ENCODE results near the gene TYSND1.
A peak's percentile ranks its signal among the peaks of the same experiment; 100 is the strongest.
"Not testable (repeated sequence)": the region's sequence is repeated elsewhere in the genome, so short reads cannot be mapped to it uniquely, and the experiment has no call there.

The TYSND1 gene

DNA sequence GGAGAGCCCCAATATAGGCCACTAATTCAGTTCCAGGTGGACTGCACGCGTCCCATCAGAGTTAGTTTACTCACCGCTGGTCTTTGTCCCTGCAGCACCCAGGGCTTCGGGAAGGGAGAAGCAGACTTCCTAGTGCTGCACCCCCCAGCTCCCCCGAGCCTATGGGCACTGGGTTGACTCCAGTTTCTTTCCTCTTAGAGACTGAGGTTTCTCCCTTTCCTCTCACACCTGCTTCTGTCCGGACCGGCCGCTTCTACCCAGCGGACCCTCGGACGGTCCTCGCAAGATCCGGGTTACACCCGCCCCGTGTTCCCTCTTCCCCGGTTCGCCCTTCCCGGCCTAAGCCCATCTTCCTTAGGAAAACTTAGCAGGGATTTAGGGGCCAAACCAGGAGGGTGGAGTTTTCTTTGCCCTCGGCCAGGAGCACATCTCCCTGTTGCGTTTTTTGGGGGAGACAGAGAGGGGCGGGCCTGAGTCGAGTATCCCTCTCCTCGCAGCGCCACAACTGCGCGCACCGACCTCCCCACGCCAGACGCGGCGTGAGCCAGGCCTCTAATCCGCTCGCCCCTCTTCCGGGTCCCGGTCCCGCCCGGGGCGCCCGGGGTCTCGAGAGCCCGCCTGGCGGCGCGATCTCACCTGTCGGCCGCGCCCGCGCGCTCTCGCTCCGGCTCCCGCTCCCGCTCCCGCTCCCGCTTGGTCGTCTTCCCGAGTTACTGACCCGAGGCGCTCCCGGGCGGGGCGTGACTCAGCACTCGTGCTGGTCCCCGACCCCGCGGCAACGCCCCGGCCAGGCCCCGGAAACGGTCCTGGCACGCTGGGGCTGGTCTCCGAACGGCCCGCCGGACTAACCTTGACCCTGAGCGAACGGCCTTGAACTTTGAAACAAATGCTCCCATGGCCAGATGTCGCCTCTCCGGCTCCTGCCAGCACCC lies 14.1 kb downstream of the TYSND1 start, which contains the start of gene AIFM2:
AIFM2 (minus strand) TSS at position 728 of the 932 bp plus-strand sequence. CDS start 8,741 bp downstream, outside the sequence.
- peak; percentile 14 for DNase-seq (ENCODE audit: low read depth)

GRCh38 chr10:70131560-70131937 lies 15.0 kb downstream of the TYSND1 start:
- no peak for DNase-seq (ENCODE audit: low read depth)

- no peak for DNase-seq (ENCODE audit: low read depth)
These were observed 15.5 kb downstream of the TYSND1 start for GRCh38 chr10:70130878-70131559.

DNA sequence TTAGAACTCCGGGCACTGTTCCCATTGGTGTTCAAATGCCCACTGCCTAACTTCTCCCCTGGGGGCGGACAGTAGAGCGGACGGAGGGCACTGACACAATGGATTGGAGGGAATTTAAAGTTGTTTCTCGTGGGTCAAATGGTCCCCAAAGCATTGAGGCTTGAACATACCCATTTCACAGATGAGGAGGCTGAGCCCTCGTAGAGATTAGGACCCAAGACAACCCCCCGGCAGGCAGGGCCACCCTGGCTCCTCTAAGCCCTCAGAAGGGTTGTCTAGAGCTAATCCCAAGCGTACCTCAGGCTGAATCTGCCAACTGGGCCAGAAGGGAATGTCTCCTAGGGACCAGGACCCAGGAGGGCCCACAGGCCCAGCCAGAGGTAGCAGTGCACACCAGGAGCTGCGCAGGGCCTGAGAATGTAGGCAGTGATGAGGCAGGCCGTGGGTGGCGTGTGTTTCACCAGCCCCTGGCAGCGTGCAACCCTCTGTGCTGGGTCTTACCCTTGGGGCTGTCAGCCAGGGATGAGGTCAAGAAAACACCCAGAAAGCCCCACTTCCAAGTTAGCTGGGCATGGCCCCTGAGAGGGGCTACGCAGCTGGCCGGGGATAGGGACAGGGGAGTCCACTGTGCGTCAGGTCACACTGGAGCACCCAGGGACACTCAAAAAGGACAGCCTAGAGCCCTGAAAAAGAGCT lies 19.7 kb downstream of the TYSND1 start:
- no peak for DNase-seq (ENCODE audit: low read depth)

DNA sequence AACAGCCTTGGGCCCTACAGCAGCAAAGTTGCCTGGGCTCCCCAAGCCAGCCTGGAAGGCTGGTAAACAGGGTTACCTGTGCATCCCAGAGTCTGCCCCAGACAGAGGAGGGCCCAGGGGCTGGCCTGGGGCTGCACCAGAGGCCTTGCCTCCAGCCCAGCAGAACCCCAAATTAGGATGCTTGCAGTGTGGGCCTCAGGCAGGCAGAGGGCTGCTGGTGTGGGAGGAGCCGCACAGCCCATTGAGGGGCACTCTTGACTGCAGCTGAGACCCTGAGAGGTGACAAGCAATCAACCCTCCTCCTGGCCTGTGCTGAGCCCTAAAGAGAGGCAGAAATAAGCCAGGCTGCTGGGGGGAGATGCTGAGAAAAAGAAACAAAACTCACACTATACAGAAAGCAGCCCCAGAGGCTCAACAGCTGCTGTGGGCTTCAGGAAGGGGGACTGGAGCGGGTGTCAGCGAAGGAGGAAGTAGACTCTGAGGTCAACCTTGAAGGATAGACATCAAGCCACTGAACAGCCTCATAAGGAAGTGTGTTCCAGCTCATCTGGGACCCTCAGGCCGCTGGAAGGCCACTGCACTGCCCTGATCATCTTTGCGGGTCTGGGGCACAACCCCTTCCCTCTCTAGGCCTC lies 20.5 kb downstream of the TYSND1 start:
- no peak for DNase-seq (ENCODE audit: low read depth)

DNA sequence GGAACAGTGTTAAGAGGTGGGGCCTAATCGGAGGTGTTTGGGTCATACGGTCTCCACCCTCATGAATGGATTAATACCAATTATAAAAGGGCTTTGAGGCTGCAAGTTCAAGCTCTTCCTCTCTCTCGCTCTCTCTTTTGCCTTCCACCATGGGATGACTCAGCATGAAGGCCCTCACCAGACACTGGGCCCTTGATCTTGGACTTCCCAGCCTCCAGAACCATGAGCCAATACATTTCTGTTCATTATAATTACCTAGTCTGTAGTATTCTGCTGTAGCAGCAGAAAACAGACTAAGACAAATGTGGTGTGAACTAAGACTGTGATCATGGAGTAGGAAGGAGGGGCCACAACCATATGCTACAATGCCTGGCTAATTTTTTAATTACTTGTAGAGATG lies 21.6 kb downstream of the TYSND1 start:
- no peak for DNase-seq (ENCODE audit: low read depth)

- DNase-seq (ENCODE audit: low read depth), result no peak
These were observed 22.1 kb downstream of the TYSND1 start for GRCh38 chr10:70124415-70124814.

DNA sequence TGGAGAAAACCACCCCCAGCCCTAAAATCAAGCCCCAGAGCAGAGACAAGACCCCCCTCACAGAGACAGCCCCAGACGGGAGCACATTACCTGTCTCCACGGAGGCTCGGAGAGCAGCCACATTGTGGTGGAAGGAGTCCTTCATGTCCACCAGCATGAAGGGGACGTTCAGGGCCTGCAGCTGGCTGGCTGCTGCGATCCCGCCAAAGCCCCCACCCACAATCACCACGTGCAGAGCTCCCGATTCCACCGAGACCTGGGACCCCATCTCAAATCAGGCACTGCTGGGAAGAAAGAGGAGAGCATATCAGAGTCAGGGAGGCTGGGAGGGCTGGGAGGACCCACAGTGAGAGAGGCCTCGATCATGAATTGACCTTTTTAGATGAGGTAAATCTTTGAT lies 22.7 kb downstream of the TYSND1 start:
- no peak for DNase-seq (ENCODE audit: low read depth)

- not testable (repeated sequence) for DNase-seq (ENCODE audit: low read depth)
These were observed 23.3 kb downstream of the TYSND1 start for GRCh38 chr10:70123166-70123565.

GRCh38 chr10:70122742-70123141 lies 23.8 kb downstream of the TYSND1 start:
- no peak for DNase-seq (ENCODE audit: low read depth)

DNA sequence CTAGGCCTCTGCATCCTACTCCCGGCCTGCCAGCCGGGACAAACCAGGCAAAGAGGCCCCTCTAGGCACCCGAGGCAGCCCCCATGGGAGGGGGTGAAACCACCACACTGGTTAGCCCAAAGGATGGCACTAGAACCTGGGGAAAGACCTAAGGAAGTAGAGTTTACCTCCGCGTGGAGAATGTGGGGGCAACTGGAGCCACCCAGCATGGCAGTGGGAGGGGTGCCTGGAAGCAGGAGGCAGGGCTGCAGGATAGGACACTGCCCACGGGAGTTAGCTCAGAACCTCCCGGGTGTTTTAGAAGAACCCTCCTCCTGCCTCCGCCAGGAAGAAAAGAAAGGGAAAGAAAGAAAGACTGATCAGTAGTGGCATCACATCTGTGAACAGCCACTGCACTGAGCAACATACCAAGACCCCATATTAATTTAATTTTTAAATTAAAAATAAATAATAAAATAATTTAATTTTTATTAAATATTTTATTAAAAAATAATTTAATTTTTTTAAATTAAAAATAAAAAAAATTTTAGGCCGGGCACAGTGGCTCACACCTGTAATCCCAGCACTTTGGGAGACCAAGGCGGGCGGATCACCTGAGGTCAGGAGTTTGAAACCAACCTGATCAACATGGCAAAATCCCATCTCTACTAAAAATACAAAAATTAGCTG lies 25.1 kb downstream of the TYSND1 start:
- DNase-seq (ENCODE audit: low read depth), result no peak

- no peak for DNase-seq (ENCODE audit: low read depth)
These were observed 26.1 kb downstream of the TYSND1 start for GRCh38 chr10:70120417-70120816.

DNA sequence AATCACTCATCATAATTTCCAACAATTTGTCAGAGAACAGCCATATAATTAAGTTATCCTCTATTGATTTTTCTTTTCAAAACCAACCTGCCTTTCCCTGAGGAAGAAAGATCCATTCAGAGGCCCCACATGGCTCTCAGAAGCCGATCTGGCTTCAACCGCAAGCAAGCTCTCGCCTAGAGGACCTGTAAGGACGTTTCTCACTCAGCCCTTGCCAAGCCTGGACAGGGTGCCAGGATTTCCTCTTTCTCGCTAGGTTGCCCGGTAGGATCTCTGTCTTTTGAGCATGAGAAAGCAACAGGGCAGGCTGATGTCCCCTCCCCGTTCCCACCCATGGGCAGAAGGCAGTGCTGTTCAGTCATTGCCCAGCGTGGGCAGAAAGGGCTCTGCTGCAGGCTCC lies 26.9 kb downstream of the TYSND1 start:
- no peak for DNase-seq (ENCODE audit: low read depth)

- no peak for DNase-seq (ENCODE audit: low read depth)
These were observed 27.3 kb downstream of the TYSND1 start for GRCh38 chr10:70119197-70119596.

DNA sequence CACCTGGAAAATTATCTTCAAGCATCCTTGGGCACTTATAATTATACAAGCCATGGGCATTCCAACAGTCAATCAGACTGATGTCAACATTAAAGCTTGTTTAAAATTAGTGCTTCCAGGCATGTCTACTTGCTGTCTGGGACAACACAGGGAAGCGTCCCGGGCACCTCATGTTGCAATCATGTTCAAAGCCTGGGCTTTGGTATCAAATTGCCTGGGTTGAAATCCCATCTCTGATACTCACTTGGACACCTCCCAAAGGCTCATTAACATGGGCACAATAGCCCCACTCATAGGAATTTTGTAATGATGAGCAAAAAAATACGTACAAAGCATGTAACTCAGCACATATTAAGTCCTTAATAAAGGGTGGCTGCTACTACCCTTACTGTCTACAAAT lies 28.3 kb downstream of the TYSND1 start:
- DNase-seq (ENCODE audit: low read depth), result no peak

GRCh38 chr10:70117646-70118045 lies 28.9 kb downstream of the TYSND1 start:
- no peak for DNase-seq (ENCODE audit: low read depth)

DNA sequence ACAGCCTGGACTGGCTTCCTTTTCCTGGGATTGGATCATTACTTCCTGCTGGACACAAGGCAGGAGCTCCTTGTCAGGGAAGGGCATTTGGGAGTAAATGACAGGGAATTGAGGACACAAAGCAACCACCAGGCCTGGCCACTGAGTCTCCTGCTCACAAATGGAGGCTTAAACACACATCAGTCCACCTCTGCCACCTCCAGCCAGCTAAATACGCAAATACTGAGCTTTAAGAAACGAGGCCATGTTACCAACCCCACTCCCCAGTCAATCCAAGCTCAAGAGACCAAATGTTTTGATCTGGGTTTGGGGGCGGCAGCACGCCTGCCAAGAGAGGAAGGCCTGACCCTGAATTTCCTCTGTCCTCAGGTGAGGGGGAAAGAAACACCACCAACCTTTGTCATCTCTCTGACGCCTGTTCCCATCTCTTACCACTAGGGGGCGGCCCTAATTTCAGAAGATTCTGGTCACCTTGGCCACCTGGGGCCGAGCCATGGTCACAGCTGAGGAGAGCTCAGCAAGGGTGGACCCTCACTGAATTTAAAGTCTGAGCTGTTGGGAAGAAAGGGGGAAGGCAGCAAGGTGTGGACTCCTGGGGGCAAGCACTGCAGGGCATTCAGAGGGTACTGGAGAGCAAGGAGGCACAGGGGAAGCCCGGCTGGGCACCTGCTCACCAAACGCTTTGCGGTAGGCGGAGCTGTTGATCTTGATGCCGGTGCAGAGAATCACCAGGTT lies 30.4 kb downstream of the TYSND1 start:
- no peak for DNase-seq (ENCODE audit: low read depth)

- no peak for DNase-seq (ENCODE audit: low read depth)
These were observed 31.6 kb downstream of the TYSND1 start for GRCh38 chr10:70114902-70115301.

GRCh38 chr10:70112071-70112470 lies 34.4 kb downstream of the TYSND1 start:
- no peak for DNase-seq (ENCODE audit: low read depth)

DNA sequence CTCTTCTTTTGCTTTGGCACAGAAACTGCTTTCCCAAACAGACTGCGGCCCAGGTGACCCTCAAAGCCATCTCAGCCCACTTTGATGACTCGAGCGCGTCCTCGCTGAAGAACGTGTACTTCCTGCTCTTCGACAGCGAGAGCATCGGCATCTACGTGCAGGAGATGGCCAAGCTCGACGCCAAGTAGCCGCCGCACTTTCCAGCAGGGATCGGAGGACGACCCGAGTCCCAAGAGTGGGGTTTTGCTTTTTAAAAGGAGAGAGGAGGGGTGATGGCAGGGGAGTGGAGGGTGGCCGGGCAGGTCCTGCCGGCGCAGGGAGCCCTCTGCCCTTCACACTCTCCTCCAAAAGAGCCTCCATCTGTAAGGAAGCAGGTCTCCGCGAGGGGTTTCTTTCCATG lies 35.0 kb downstream of the TYSND1 start:
- no peak for DNase-seq (ENCODE audit: low read depth)

Measured in stimulated activated CD8-positive, alpha-beta memory T cell treated with anti-CD3 and anti-CD28 coated beads, Interleukin-15, amount 100 ng/mL, for 24 hours (primary cell).